Hematopoietic multipotent progenitor cell treated with erythropoietin and hydrocortisone succinate and interleukin-3 and kit ligand, for 6 days (in vitro differentiated cells): ENCODE measurements around the gene CBY1.
"Not testable (repeated sequence)": the region's sequence is repeated elsewhere in the genome, so short reads cannot be mapped to it uniquely, and the experiment has no call there.

ENCODE experiments used
- DNase-seq: peaks from one replicate; pipeline ENCODE4 v3.0.0-alpha.2; 2015

CBY1 gene

GRCh38 chr22:38656256-38657044 lies at the start of gene CBY1, which contains the start of gene FAM227A:
TSS of gene CBY1 (plus strand) at chr22:38656638. CDS start at chr22:38668055, 11,417 bp downstream.
TSS of gene FAM227A (minus strand) at chr22:38656392. CDS start at chr22:38650168, 6,224 bp downstream.
- DNase-seq: peak; percentile 93

GRCh38 chr22:38607680-38608079 lies 48.8 kb upstream of the CBY1 start:
- no peak for DNase-seq

GRCh38 chr22:38608992-38609750 lies 47.3 kb upstream of the CBY1 start:
- no peak for DNase-seq

- DNase-seq: no peak
Measured at GRCh38 chr22:38610234-38610633, 46.2 kb upstream of the CBY1 start.

GRCh38 chr22:38611559-38611958 lies 44.9 kb upstream of the CBY1 start:
- DNase-seq: no peak

GRCh38 chr22:38612217-38613006 lies 44.0 kb upstream of the CBY1 start:
- DNase-seq: no peak

- no peak for DNase-seq
Measured at GRCh38 chr22:38613588-38613987, 42.9 kb upstream of the CBY1 start.

- no peak for DNase-seq
Measured at GRCh38 chr22:38614332-38615063, 41.9 kb upstream of the CBY1 start.

GRCh38 chr22:38615064-38615405 lies 41.4 kb upstream of the CBY1 start:
- not testable (repeated sequence) for DNase-seq

- DNase-seq: no peak
Measured at GRCh38 chr22:38618258-38618657, 38.2 kb upstream of the CBY1 start.

GRCh38 chr22:38618682-38619081 lies 37.8 kb upstream of the CBY1 start:
- DNase-seq: no peak

- no peak for DNase-seq
Measured at GRCh38 chr22:38623351-38623750, 33.1 kb upstream of the CBY1 start.

- DNase-seq: no peak
Measured at GRCh38 chr22:38628444-38628843, 28.0 kb upstream of the CBY1 start.

- DNase-seq: no peak
Measured at GRCh38 chr22:38629108-38629507, 27.3 kb upstream of the CBY1 start.

- DNase-seq: peak; percentile 16
Measured at GRCh38 chr22:38631724-38632123, 24.7 kb upstream of the CBY1 start.

GRCh38 chr22:38632528-38632927 lies 23.9 kb upstream of the CBY1 start:
- no peak for DNase-seq

GRCh38 chr22:38638216-38638615 lies 18.2 kb upstream of the CBY1 start:
- no peak for DNase-seq

GRCh38 chr22:38638728-38639127 lies 17.7 kb upstream of the CBY1 start:
- DNase-seq: peak; percentile 55

GRCh38 chr22:38641476-38642040 lies 14.9 kb upstream of the CBY1 start:
- no peak for DNase-seq

- DNase-seq: not testable (repeated sequence)
Measured at GRCh38 chr22:38644245-38644644, 12.2 kb upstream of the CBY1 start.

GRCh38 chr22:38645430-38645829 lies 11.0 kb upstream of the CBY1 start:
- no peak for DNase-seq

GRCh38 chr22:38649841-38650522 lies 6.5 kb upstream of the CBY1 start:
- DNase-seq: no peak
